B cell (primary cell): ENCODE data around the gene ZNF780A. TPM values are rescaled to one million over a fixed set of nuclear protein-coding genes. Genes with fewer than 3 reads are reported as not detected.

Experiments used
- ATAC-seq: fragments of 200-7000 bp; cut with Tn5 transposase; one replicate; pipeline ENCODE4 v1.10.0; 2021; ENCODE audit warnings: low read depth, mild to moderate bottlenecking, moderate number of reproducible peaks, moderate library complexity
- CTCF ChIA-PET: fragments of 350-600 bp; sonication (Branson Sonifier 250); formaldehyde crosslinking; loops from one replicate; lab custom pipeline; 2021; ENCODE audit warnings: antibody characterized with exemption, inconsistent platforms; lab: Charles Lee
- POLR2A ChIA-PET: fragments of 350-600 bp; sonication (Branson Sonifier 250); formaldehyde crosslinking; loops from one replicate; lab custom pipeline; 2021; ENCODE audit warnings: antibody characterized with exemption; lab: Charles Lee
- DNase-seq: peaks from one replicate; pipeline ENCODE4 v3.0.0; 2013
- H2AFZ ChIP-seq: 2 replicates; pipeline ENCODE4 v1.6.1; 2012; ENCODE audit warnings: mild to moderate bottlenecking, low read depth, low read length; ENCODE audit not compliant: insufficient read depth, poor library complexity, severe bottlenecking
- H3K27ac ChIP-seq, 2 donors: 1 replicate in 1 of 2; 2 replicates in 1 of 2; pipeline ENCODE4 v1.5.1; 2012 to 2013; ENCODE audit warnings: low read length in 2 of 2, mild to moderate bottlenecking in 2 of 2, moderate library complexity in 1 of 2
- H3K27me3 ChIP-seq, 4 experiments: fragments of 200-600 bp in 1 of 4; sonication (generic) in 1 of 4; replicated peaks in 1 of 4; 1 replicate in 2 of 4; 2 replicates in 2 of 4; pipeline versions ENCODE4 v1.6.1 to v1.7.0; 2013 to 2016; ENCODE audit warnings: low read length in 3 of 4, mild to moderate bottlenecking in 2 of 4, mixed read lengths in 1 of 4, moderate library complexity in 1 of 4; ENCODE audit not compliant: insufficient read depth in 4 of 4, control insufficient read depth in 3 of 4; ENCODE audit errors: control extremely low read depth in 1 of 4
- H3K36me3 ChIP-seq, 2 experiments: replicated peaks in 1 of 2; 1 replicate in 1 of 2; 2 replicates in 1 of 2; pipeline versions ENCODE4 v1.6.1 to v1.7.1; 2013; ENCODE audit warnings: low read length in 1 of 2; ENCODE audit not compliant: insufficient read depth in 2 of 2, control insufficient read depth in 1 of 2; ENCODE audit errors: control extremely low read depth in 1 of 2, extremely low read depth in 1 of 2
- H3K4me1 ChIP-seq, 2 donors: fragments of 200-600 bp in 1 of 2; sonication (generic) in 1 of 2; 1 replicate in 1 of 2; 2 replicates in 1 of 2; pipeline versions ENCODE4 v1.5.1 to v1.6.1; 2013 to 2017; ENCODE audit warnings: low read length in 2 of 2; ENCODE audit not compliant: control insufficient read depth in 2 of 2, insufficient read depth in 2 of 2
- H3K4me2 ChIP-seq: replicated peaks from 2 replicates; pipeline ENCODE3; 2012; ENCODE audit warnings: mild to moderate bottlenecking, low read depth, low read length; ENCODE audit not compliant: poor library complexity, severe bottlenecking
- H3K4me3 ChIP-seq, 5 experiments: fragments of 200-600 bp in 1 of 5; sonication (generic) in 1 of 5; 1 replicate in 3 of 5; 2 replicates in 2 of 5; pipeline versions ENCODE4 v1.5.1 to v1.7.0; 2011 to 2016; ENCODE audit warnings: low read length in 4 of 5, mild to moderate bottlenecking in 4 of 5, low read depth in 2 of 5, control low read depth in 1 of 5, moderate library complexity in 1 of 5; ENCODE audit not compliant: insufficient read depth in 1 of 5; ENCODE audit errors: control extremely low read depth in 1 of 5, extremely low read depth in 1 of 5
- H3K79me2 ChIP-seq: fragments of 200-600 bp; sonication (generic); one replicate; pipeline ENCODE4 v1.6.0; 2016; ENCODE audit warnings: low read length; ENCODE audit not compliant: control insufficient read depth, insufficient read depth
- H3K9ac ChIP-seq: fragments of 200-600 bp; sonication (generic); 2 replicates; pipeline ENCODE4 v1.6.1; 2017; ENCODE audit warnings: mild to moderate bottlenecking, low read length, moderate library complexity
- H3K9me3 ChIP-seq, 3 donors: one replicate each; pipeline versions ENCODE4 v1.6.1 to v1.7.1; 2013; ENCODE audit warnings: low read length in 2 of 3; ENCODE audit not compliant: control insufficient read depth in 2 of 3, insufficient read depth in 1 of 3; ENCODE audit errors: control extremely low read depth in 1 of 3
- H4K20me1 ChIP-seq: 2 replicates; pipeline ENCODE4 v1.6.0; 2012; ENCODE audit warnings: mild to moderate bottlenecking, low read length; ENCODE audit not compliant: insufficient read depth, control insufficient read depth, poor library complexity, severe bottlenecking
- H3K27ac Mint-ChIP-seq: one replicate; pipeline ENCODE4 v1.8.0; 2021; ENCODE audit warnings: mixed read lengths
- H3K27me3 Mint-ChIP-seq: one replicate; pipeline ENCODE4 v1.8.0; 2021; ENCODE audit warnings: mixed read lengths
- H3K4me1 Mint-ChIP-seq: one replicate; pipeline ENCODE4 v1.8.0; 2021; ENCODE audit warnings: mixed read lengths
- H3K4me3 Mint-ChIP-seq: one replicate; pipeline ENCODE4 v1.8.0; 2021; ENCODE audit warnings: mixed read lengths
- H3K9me3 Mint-ChIP-seq: one replicate; pipeline ENCODE4 v1.8.0; 2022; ENCODE audit warnings: mixed read lengths; ENCODE audit not compliant: insufficient read depth
- EZH2 ChIP-seq: IDR thresholded peaks from 2 replicates; pipeline ENCODE4 v1.6.1; 2012; ENCODE audit warnings: borderline replicate concordance, low read depth, mild to moderate bottlenecking, moderate library complexity, low read length; ENCODE audit not compliant: insufficient read depth, poor library complexity, severe bottlenecking
- WGBS: methylation state at CpG from one replicate; pipeline ENCODE4 v1.1.5; 2013; ENCODE audit warnings: missing lambda C conversion rate; ENCODE audit not compliant: insufficient coverage; 5-methylcytosine and 5-hydroxymethylcytosine counted together
- intact Hi-C: fragments of 100-400 bp; cut with micrococcal nuclease; formaldehyde crosslinking; loops from one replicate; pipeline ENCODE4 v1.10.0; 2022
- polyA plus RNA-seq: library from polyadenylated mRNA; depleted of rRNA; stranded (reverse); fragments of >200 nt; gene quantifications from 2 replicates; pipeline ENCODE4 v1.2.3, GENCODE V29; 2012
- total RNA-seq, 2 donors: library from RNA; stranded (reverse); fragments of 120-200 nt in 1 of 2; gene quantifications; 1 replicate in 1 of 2; 2 replicates in 1 of 2; pipeline versions ENCODE4 v1.2.3 to v1.2.4, GENCODE V29; 2013 to 2022
- TF ChIP-seq, protein P1 (sequence below): fragments of 200-600 bp; IDR thresholded peaks from one replicate; pipeline ENCODE4 v1.8.0; 2022; ENCODE audit warnings: antibody characterized with exemption, mild to moderate bottlenecking

The ZNF780A gene
- total and polyA plus RNA-seq, 2 donors (not counting 1 experiment from before 2014, with no cell fraction given) = 9.2 to 32.8 TPM

DNA sequence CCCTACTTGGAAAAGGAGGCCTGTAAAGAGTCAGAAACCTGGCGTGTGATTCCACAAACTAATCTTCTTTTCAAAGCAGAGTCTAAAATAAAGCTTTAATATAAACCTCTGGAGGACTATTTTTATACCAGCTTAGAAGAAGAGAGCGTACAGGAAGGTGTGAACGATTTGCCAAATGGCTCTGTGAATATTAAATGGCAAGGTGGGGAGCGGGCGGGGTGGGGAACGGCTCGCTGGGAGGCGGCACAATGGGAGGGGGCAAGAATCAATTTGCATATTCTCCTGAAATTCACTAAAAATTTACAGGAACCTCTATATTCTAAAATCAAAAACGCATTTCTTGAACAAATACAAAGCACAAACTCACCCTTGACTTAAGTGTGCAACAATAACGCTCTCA lies 35.7 kb downstream of the ZNF780A start:
- Histone ChIP-seq H3K9ac (peak overlapping the region; percentile 86), H3K4me1 (peaks cover 13 to 17% of the 10 kb centered on the region in 2 donors), H3K4me2 (peak overlapping the region; percentile 82), H3K79me2 (peaks cover 57% of the 10 kb centered on the region), H3K4me3 (peak overlapping the region; percentile 65 to 86 (median 77)), H4K20me1 (peaks cover 30% of the 10 kb centered on the region), H3K27ac (peak overlapping the region in 1 of 2 donors; percentile 78), H2AFZ (peak overlapping the region; percentile 88), H3K27me3 (no peaks in the 10 kb centered on the region), H3K9me3 (peaks cover 0 to 13% (median 10%) of the 10 kb centered on the region in 3 donors), H3K36me3 (peaks cover 4 to 8% of the 10 kb centered on the region in 2 experiments)
- no CpG with 5 or more reads among the region's 10 CpGs for WGBS
- Mint-ChIP-seq H3K9me3 (peaks cover 11% of the 10 kb centered on the region), H3K4me3 (peak overlapping the region; percentile 99), H3K27me3 (no peaks in the 10 kb centered on the region), H3K27ac (peak overlapping the region; percentile 18), H3K4me1 (peaks cover 50% of the 10 kb centered on the region)
- ATAC-seq (no peak), DNase-seq (no peak)
- TF ChIP-seq, protein P1, sequence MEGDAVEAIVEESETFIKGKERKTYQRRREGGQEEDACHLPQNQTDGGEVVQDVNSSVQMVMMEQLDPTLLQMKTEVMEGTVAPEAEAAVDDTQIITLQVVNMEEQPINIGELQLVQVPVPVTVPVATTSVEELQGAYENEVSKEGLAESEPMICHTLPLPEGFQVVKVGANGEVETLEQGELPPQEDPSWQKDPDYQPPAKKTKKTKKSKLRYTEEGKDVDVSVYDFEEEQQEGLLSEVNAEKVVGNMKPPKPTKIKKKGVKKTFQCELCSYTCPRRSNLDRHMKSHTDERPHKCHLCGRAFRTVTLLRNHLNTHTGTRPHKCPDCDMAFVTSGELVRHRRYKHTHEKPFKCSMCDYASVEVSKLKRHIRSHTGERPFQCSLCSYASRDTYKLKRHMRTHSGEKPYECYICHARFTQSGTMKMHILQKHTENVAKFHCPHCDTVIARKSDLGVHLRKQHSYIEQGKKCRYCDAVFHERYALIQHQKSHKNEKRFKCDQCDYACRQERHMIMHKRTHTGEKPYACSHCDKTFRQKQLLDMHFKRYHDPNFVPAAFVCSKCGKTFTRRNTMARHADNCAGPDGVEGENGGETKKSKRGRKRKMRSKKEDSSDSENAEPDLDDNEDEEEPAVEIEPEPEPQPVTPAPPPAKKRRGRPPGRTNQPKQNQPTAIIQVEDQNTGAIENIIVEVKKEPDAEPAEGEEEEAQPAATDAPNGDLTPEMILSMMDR = no peak
- TF ChIP-seq EZH2 = no peak
- ChIA-PET POLR2A (no interaction called here), CTCF (interaction anchor here (1.4 to 2.3 kb wide), 3 partner anchors 36 to 212 kb away, joined by 4 to 6 read pairs (median 5); partner anchors contain the start of genes PSMC4 and ZNF780A)
- intact Hi-C loops = loop anchor here (5.0 kb wide), 1 partner anchor 58 kb away; the partner anchor contains the start of gene ZNF546

DNA sequence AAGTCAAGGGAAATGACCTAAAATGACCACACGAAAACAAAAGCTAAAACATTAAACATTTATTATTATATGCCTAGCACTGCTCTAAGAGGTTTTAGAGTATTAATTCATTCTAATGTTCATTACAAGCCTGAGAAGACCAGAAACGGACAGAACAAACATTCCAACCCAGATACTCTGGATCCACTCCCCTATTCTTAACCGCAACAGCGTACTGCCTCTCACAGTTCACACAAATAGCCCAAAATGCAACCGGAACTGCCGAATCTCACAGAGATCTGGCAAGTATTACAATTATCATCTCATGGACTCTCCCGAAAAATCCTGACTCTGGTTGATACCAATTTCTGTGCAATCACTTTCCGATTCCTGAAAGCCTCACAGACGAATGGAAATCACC lies 36.1 kb downstream of the ZNF780A start:
- DNase-seq (no peak), ATAC-seq (no peak)
- H3K9me3 Mint-ChIP-seq = peaks cover 8% of the 10 kb centered on the region
- TF ChIP-seq EZH2 = no peak
- TF ChIP-seq, protein P1 = no peak
- peak overlapping the region in 1 of 5 experiments; percentile 65 for H3K4me3 ChIP-seq
- H3K27me3 Mint-ChIP-seq = no peaks in the 10 kb centered on the region
- no peak overlapping the region for H3K27ac Mint-ChIP-seq
- H3K27me3 ChIP-seq = no peaks in the 10 kb centered on the region
- POLR2A ChIA-PET = no interaction called here
- peak overlapping the region; percentile 82 for H3K4me2 ChIP-seq
- no peak overlapping the region for H2AFZ ChIP-seq
- peaks cover 0 to 9% (median 6%) of the 10 kb centered on the region in 3 donors for H3K9me3 ChIP-seq
- peaks cover 50% of the 10 kb centered on the region for H3K4me1 Mint-ChIP-seq
- 96% methylated on average over 8 of the region's 9 CpGs for WGBS
- H3K9ac ChIP-seq = no peak overlapping the region
- H3K79me2 ChIP-seq = peaks cover 58% of the 10 kb centered on the region
- intact Hi-C loops = loop anchor here (5.0 kb wide), 1 partner anchor 57 kb away; the partner anchor contains the start of gene ZNF546
- CTCF ChIA-PET = no interaction called here
- H3K4me3 Mint-ChIP-seq = peak overlapping the region; percentile 99
- H3K36me3 ChIP-seq = peaks cover 5 to 8% of the 10 kb centered on the region in 2 experiments
- H3K27ac ChIP-seq = no peak overlapping the region
- H4K20me1 ChIP-seq = peaks cover 30% of the 10 kb centered on the region
- H3K4me1 ChIP-seq = peaks cover 13 to 17% of the 10 kb centered on the region in 2 donors
